DMS 273 (cell line): ENCODE data around the gene INTS1.

Experiments used
- DNase-seq: peaks from one replicate; lab custom pipeline; 2025; ENCODE audit not compliant: unreplicated experiment; lab: John Stamatoyannopoulos, UW

The INTS1 gene

DNA sequence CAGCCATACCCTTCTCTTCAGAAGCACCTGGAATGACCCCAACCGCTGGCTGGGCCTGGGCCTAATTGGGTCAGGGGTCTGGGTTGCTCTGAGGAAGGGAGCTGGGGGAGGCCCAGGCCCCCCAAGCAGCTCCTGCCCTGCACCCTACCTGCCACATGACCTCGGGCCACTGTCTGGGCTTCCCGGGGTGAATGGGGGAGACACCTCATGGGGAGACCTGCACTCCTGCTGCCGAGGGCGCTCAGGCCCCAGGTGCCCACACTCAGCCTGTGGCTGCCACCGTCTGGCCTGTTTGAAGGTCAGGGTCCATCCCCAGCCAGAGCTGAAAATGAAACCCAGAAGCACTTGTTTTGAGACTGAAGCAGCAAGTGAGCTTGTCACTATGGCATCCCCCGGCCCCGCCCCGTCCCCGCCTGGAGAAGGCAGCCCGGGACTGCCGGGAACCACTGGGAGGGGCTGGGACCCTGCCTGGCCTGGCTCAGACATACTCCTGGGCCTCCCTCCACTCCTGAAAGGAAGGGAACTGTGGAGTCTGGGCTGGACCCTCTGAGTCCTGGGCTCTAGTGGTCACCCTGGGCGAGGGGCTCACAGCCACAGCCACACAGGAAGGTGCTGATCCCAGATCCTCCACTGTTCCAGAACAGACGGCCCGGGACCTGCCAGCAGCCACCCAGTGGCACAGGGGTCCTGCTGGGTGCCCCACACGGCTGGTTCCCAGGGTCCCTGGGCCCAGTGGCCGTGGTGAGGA is 37.5 kb downstream of the INTS1 start:
- peak; percentile 76 for DNase-seq

DNA sequence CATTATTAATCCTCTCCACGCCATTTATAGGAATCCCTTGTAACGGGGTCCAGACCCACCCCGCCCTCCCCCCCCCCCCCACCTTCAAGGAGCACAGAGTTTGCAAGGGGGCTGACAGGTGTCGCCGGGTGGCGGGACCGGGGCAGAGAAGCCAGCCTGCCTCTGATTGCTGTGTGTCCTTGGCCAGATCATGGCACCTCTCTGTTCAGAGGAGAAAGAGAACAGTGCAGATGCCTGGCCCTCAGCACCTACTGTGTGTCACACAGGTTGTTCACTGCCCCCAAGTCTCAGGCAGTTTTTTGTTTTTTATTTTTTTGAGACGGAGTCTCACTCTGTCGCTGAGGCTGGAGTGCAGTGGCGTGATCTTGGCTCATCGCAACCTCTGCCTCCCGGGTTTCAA is 39.5 kb downstream of the INTS1 start:
- no peak for DNase-seq

DNA sequence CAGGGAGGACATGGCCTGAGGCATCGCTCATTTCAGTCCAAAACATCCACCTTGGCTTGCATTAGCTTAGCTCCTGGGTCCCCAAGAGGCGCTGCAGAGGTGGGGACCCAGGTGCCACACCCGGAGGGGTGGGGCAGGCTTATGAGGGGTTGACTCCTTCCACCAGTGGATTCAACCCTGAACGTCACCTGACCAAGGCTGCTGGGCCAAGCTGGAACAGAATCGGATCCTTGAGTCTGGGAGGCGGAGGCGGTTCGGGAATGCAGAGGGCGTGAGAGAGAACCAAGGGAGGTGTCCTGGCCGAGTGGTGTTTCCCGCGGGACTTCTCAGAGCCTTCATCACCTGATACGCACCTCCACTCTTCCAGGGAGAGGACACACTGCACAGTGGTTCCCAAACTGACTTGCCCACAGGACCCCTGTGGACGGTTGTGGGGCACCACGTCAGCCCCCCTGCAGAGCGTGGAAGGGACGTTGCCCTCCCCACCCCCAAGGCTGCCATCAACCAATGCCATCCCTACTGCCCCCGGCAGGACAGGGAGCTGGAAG is 40.4 kb downstream of the INTS1 start:
- DNase-seq: peak; percentile 37

DNA sequence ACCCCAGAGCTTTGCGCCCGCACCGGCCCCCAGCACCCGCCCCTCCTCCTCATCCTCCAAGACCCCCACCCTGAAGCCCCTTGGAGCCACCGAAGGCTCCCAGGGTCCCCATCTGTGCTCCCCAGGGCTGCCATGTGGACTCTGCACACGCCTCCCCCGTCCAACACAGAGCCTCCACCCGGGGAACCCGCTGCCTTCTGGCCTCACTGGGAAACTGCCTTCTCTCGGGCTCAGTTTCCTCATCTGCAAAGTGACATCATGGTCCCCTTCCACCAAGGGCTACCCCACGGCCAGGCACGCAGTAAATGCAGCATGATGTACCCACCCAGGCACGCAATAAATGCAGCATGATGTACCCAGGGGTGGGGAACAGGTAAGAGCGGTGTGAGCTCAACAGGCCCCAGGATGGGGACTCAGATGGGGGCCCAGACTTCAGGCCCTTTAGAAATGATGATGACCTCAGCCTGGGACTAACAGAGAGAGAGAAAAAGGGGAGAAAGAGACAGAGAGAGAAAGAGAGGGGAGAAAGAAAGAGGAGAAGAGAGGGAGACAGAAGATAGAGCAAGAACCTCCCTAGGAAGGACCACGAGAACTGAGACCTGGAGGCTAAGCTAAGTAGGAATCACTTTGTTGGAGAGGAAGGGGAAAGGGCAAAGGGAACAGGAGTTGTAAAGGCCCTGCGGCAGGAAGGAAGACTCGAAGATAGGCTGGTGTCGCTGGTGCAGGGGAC is 42.4 kb downstream of the INTS1 start:
- no peak for DNase-seq

DNA sequence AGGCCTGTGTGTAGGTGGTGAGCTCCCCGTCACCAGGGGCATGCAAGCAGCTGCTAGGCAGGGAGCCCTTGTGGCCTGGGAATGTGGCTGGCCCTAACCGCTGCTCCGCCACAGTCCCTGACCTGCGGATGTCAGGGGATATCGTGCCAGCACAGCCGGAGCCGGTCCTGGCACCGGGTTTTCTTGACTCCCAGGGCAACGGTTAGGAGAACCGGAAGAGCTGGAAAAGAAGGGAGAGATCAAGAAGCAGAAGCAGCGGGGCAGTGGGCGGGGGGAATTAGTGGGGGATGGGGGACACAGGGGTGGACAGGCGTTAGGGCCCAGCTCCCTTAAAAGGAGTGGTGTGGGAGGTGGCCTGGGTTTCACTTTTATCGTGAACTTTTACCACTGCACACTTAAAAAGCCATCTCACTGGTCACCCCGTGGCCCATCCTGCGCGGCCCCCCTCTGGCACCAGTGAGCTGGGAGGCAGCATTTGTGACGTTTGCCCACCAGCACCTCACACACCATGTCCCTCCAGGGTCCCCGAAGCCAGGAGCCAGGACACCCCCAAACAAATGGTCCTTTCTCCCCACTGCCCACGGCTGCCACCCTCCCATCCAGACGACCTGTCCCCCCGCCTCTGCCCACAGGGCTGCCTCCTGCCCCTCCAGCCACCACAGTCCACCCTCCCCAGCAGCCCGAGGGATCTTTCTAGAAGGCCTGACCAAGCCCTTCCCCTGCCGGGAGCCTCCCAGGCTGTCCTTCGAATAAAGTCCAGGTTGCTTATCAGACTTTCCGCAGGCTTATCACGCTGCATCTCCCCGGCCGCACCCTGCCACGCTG is 43.2 kb downstream of the INTS1 start:
- peak; percentile 61 for DNase-seq

DNA sequence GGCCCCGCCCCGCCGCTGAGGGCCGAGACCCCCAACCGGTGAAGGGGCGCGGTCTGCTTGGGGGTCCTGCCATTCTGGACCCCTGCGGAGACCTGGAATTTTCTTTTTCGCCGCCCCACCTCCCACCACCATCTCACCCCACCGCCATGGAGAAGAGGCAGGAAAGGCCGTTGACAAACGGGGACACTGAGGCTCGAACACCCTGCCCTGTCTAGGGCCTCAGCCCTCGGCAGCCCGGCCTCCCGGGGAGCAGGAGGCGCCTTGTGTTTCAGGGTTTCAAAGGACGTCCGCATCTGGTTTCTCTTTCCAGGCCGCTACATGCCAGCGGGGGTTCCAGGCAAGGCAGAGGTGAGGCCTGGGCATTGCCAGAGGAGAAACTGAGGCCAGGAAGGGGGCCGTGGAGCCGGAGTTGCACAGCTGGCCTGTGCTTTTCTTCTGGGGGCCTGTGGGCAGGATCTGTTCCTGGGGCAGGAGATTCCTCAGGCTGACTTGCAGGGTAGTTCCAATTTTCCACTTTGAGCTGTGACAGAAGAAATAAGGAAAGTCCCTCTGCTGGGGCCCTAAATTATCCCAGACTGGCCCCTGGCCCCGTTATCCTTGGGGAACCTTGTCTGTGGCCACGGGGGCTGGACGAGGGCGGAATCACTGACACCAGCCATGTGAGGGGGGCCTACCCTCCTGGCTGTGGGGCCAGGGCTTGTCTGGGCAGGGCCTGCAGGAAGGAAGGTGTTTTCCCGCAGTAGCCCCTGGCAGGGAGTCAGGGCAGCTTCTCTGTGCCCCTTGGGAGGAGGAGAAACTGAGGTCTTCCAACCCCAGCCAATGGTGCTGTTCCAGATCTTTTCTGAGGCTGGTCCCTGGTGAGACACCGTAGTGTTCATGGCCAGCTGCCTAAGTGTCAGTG is 44.0 kb downstream of the INTS1 start:
- peak; percentile 68 for DNase-seq

DNA sequence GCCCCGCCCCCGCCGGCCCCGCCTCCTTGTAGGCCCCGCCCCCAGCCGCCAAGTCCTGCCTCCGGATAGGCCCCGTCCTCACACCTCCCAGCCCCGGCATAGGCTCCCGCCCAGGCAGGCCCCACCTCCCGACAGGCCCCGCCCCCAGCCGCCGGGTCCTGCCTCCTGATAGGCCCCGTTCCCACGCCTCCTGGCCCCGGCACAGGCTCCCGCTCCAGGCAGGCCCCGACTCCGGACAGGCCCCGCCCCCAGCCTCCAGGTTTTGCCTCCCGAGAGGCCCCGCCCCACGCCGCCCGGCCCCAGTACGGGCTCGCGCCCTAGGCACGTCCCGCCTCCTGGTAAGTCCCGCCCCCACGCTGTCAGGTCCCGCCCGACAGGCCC is 44.7 kb downstream of the INTS1 start:
- DNase-seq: peak; percentile 99

DNA sequence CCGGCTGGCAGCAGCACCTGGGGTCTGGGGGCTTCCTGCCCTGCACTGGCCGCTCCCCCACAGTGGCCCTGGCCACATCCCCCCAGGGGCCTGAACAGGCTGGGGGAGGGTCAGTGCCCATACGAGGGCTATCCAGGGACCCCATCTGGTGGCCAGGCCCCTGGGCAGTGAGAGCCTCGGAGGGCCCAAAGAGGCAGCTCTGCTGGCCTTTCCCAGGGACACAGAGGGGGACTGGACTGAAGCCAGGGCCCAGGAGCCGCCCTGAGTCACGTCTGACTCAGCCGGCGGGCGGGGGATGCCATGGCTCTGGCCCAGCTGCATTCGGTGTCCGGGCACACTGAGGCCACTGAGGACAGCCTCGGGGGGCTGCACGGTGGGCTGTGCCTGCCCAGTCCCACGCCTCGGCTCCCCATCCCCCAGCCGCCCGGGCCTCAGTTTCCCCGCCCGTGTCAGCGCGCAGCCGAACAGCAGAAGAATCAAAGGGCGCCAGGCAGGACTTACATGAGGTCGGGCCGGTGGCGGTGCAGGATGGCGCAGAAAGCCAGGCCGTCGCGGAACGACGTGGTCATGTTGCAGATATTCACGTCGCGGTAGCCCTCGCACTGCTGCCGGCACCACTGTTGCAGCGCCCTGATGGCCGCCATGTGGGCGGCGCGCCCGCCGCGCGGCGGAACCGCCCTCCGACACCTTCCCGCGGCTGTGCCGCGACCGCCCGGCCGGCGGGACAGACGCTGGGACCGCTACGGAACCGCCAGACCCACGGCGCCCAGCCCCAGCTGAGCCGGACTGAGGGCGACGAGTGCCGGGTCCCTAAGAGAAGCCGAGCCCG is 45.3 kb downstream of the INTS1 start, which contains the start of gene MICALL2:
Gene MICALL2 (minus strand): TSS at position 788 of the 829 bp plus-strand sequence. CDS start 144 bp downstream, at position 644.
- DNase-seq: peak; percentile 79

DNA sequence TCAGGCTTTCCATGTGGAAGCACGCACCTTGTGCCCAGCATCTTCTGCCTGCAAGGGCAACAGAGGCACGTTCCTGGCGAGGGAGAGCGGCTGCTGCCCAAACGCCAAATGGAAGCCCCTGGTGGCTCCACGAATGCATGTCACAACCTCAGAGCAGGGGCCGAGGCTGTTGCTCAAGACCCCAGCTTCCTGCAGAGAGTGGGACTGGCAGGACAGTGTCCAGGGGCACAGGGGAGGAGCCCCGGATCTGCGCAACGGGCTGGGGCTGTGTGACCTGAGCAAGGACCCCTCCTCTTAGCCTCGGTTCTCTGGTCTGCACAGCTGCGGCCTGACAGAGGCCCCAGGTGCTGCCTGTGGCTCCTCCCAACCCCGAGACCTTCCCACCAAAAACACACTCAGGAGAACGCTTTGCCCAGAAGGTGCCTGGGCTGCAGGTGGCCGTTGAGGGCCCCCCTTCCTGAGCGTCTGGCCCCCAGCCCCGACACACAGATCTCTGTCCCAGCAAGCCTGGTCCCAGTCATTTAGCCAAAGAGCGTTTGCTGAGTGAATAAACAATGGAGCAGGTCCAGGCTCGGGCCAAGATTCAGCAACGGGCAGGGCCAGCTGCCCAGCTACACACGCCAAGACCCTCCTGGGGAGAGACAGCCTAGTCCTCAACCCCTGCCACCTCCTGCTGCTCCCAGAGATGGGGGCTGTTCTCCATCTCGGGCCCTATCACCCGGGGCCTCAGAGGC is 46.1 kb downstream of the INTS1 start:
- no peak for DNase-seq

DNA sequence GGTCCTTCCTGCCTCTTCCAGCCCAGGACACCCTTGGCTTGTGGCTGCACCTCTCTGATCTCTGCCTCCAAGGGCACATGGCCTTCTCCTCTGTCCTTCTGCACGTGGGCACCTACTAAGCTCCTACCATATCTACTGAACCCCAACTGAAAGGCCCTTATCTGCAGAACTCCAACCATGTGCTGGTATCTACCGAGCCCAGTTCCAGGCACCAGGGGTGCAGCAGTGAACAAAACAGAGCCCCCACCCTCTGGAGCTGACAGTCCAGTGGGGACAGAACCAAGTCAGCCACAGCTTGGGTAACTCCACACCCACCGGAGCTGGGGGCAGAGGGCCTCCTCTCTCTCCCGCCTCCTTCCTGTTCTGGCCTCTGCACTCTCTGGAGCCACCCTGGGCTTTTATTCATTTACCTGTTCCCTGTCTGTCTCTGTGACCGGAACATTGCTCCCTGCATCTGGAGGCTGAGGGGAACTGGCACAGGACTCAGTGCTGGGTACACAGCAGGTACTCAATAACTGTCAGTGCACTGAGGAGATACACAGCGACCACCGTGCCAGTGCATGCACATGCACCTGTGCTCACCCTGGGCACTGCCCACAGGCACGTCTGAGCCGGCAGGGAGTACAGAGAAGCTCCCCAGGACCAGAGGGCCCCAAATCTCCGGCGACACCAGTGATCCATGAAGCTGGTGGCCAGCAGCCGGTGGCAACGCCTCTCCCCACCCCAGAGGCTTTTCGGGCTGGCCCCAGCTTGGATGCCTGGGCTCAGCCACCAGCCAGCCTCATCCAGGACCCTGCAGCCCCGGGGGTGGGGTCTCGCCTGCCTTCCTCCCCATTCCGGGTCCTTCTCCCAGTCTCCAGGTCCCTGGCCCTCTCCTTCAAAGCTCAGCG is 46.9 kb downstream of the INTS1 start:
- DNase-seq: no peak

DNA sequence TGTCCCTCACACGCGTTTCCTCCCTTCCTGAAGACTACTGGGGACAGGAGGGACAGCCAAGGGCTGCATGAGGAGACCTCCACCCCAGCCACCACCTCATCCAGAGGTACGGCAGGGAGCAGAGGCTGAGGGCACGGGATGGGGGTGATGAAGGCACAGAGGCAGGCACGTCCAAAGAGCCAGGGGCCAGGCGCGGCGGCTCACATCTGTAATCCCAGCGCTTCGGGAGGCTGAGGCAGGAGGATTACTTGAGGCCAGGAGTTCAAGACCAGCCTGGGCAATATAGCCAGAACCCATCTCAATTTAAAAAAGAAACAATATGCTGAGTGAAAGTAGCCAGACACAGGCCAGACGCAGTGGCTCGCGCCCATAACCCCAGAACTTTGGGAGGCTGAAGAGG is 48.2 kb downstream of the INTS1 start:
- no peak for DNase-seq

DNA sequence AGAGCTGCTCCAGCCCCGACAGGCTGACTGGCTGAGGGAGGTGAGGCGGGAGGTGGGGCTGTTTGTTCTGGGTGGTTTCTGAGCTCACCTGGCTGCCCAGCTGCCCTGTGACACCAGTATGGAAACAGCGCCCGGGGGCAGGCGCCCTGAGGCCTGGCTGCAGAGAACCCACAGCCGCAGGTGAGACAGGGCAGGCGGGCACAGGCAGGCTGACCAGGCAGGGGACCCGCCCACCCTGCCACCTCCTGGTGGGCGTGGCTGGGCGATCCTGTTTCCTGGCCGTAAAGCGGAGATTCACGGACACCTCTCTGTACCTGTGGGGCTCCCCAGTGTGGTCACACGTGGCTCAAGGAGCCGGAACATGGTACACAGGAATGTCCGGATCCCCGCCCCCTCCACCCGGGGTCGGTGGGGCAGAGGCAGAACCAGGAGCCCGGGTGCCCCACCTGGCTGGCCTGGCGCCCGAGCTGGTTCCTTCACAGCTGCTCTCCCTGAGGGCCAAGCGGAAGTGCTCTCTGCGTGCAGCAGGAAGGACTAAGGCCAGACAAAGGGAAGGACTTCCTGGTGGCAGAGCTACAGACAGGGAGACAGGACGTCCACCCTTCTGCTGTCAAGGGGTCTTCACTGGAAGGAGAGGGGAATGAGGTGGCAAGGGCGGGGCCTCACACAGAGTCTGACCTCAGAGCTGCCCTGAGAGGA is 48.8 kb downstream of the INTS1 start:
- no peak for DNase-seq

DNA sequence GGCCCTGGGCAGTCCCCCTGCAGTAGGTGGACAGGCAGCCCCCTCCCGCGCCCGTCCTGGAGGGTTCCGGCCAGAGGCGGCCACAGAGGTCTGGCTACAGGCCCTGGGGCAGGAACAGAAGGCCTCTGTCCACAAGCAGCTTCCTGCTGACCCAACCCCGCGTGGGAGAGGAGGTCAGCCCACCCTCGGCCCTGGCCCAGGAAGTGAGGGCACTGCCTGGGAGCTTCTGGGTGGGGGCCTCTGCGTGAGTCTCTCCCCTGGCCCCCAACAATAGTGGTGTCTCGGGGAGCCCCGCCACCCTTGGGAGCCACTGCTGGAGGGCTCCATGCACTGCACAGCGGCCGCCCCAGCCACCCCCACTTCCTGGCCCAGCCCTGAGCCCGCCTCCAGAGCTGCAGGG is 49.6 kb downstream of the INTS1 start:
- DNase-seq: no peak

DNA sequence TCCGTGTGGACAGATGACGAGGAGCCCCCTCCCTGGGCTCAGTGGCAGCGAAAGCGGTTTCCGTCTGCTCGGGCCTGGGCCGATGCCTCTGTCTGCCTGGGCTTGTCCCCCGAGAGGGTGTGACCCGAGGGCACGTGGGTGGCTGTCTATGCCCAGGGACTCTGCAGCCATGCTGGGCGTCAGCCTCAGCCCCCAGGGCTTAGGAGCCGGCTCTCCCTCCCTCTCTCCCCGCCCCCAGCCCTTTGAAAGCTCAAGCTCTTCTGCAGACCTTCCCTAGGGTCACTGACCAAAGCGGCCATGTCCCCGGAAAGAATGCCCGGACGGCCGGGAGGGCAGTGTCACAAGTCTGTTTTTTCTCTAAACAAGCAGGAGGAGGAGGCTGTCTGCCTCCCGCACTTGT is 52.0 kb downstream of the INTS1 start:
- no peak for DNase-seq

DNA sequence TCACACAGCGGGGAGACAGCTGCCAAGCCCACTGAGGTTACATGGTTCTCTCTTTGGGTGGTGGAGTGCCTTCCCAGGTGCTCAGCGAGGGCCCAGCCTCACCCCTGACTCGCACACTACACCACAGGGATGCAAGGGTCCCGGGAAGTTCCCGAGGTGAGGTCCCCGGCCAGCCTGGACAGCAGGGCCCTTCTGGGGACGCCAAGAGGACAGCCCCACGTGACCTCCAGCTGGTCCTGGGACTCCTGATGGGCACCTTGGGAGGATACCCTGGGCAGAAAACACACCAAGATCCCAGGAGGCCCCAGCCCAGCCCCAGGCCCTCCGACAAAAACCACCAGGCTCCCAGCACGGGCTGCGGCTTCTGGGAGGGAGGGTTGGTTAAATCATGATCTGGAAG is 53.2 kb downstream of the INTS1 start:
- no peak for DNase-seq

DNA sequence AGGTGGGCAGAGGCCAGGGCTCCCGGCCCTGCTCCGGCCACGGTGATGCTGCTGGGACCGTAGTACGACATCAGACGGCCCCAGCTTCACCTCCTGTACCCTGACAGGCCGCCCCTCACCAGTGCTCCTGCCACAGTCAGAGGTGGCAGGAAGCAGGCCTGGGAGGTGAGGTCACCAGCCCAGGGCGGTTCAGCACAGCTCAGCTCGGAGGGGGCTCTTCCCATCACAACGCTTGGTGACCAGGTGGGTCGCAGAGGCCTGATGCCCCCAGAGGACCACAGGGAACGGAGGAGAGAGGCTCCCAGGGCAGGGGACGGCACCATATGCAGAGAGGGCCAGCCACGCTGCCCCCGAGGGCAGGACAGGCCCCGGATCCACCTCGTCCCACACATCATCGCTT is 53.8 kb downstream of the INTS1 start:
- no peak for DNase-seq

DNA sequence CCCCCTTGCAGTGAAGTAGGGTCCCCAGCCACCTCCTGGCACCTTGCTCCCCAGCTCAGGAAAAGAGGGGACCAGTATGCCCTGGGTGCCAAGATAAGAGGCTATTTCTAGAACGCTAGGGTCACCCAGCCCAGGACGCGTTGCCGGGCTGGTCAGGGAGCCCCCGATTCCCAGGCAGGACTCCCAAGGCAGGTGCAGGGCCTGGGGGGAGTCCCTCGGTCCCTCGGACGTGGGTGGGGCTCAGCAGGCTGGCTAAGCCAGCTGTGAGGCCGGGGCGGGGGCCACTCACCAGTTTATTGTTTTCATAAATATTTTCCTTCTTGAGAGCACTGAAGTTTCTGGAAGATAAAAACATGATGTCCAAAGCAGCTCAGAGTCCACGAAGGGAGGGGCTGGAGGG is 54.2 kb downstream of the INTS1 start:
- no peak for DNase-seq
